Measurements from ENCODE around the gene IRF7.

DNA sequence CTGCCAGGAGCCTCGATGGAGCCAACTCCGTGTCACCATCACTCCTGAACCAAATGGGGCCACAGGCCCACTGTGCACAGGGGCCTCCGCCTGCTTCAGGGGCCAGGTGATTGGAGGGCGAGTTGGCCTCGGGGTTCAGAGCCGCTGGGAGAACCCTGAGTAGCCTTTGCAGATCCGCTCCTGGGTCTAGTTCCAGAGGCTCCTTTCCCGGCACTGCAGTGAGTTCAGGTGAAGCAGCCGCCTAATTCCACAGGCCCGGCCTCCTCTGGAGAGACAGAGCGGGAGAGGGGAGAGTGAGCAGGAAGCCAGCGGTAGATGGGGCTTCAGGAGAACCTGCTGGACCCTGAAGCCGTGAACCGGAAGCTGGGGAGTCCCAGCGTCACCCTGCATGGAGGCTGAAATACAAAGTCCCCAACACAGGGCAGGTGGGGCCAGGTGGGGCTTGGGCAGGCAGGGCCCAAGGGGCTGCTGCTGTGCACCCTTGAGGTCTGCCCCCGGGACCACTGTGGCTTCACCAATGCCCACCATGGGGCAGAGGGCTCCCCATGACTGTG, 43.9 kb upstream of the IRF7 start:
- TF ChIP-seq, protein P1, sequence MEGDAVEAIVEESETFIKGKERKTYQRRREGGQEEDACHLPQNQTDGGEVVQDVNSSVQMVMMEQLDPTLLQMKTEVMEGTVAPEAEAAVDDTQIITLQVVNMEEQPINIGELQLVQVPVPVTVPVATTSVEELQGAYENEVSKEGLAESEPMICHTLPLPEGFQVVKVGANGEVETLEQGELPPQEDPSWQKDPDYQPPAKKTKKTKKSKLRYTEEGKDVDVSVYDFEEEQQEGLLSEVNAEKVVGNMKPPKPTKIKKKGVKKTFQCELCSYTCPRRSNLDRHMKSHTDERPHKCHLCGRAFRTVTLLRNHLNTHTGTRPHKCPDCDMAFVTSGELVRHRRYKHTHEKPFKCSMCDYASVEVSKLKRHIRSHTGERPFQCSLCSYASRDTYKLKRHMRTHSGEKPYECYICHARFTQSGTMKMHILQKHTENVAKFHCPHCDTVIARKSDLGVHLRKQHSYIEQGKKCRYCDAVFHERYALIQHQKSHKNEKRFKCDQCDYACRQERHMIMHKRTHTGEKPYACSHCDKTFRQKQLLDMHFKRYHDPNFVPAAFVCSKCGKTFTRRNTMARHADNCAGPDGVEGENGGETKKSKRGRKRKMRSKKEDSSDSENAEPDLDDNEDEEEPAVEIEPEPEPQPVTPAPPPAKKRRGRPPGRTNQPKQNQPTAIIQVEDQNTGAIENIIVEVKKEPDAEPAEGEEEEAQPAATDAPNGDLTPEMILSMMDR (IDR thresholded peaks at IDR 0.05; ENCODE audit: borderline replicate concordance, extremely low read depth, low read length, poor library complexity, severe bottlenecking), result no peak
- TF ChIP-seq EZH2 (IDR thresholded peaks at IDR 0.05; ENCODE audit: borderline replicate concordance, low read depth, low read length, severe bottlenecking), result no peak
